Measurements from ENCODE around the gene GSDMA. TPM values are rescaled to one million over a fixed set of nuclear protein-coding genes. Genes with fewer than 3 reads are reported as not detected.
A peak's percentile ranks its signal among the peaks of the same experiment; 100 is the strongest.

GSDMA gene
- total RNA-seq, 1 experiment from 2014 or later, result not detected

DNA sequence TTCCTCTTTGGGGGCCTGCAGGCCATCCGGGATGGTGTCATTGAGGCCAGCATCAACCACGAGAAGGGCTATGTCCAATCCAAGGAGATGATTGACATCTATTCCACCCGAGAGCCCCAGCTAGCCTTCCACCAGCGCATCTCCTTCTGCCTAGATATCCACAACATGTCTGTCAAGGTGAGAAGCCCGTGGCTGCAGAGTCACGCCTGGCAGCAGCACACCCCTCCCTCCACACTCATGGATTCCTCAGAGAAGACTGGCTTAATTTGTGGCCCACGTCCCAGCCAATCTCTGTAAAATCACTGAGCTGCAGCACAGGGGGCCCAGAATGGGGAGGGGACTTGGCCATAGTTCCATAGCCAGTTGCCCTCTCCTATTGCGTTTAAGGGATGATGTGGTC, 33.4 kb downstream of the GSDMA start:
- H3K36me3 Mint-ChIP-seq (ENCODE audit: insufficient read depth in 1 of 3, low read depth in 3 of 3), result peaks cover 43 to 67% (median 59%) of the 10 kb centered on the region in 3 experiments; a peak in 6 of 7 replicates
- no peak overlapping the region for H3K4me3 Mint-ChIP-seq
- no peaks in the 10 kb centered on the region for H3K4me1 Mint-ChIP-seq

More for the DNA sequence above, 33.4 kb downstream of the GSDMA start:
- Histone ChIP-seq H4K20me1 (ENCODE audit: control insufficient read depth, insufficient read depth, insufficient read length) (no peaks in the 10 kb centered on the region), H2BK12ac (ENCODE audit: insufficient read length, low read depth, low read length) (no peak overlapping the region), H3K9me3 (ENCODE audit: control insufficient read depth, low read depth, low read length) (no peaks in the 10 kb centered on the region), H4K5ac (ENCODE audit: insufficient read length, low read depth, low read length) (no peak overlapping the region), H3K56ac (ENCODE audit: insufficient read length, low read depth, low read length) (no peak overlapping the region), H3K4me2 (ENCODE audit: insufficient read depth, insufficient read length, low read length) (no peak overlapping the region), H2BK120ac (ENCODE audit: low read depth, low read length, poor library complexity, severe bottlenecking) (no peak overlapping the region), H3K23ac (ENCODE audit: insufficient read length, low read depth, low read length) (no peak overlapping the region), H3K79me2 (ENCODE audit: insufficient read depth, low read length) (no peaks in the 10 kb centered on the region), H3K23me2 (ENCODE audit: insufficient read length, low read depth, low read length, poor library complexity, severe bottlenecking) (no peaks in the 10 kb centered on the region), H3K4ac (ENCODE audit: low read depth, low read length) (no peak overlapping the region), H3K27ac (ENCODE audit: insufficient read length, low read depth, low read length) (no peak overlapping the region), H2BK5ac (ENCODE audit: insufficient read length, low read length) (no peak overlapping the region), H3K9ac (ENCODE audit: extremely low read depth, insufficient read length, low read length) (no peak overlapping the region), H2BK20ac (ENCODE audit: low read depth, low read length, poor library complexity, severe bottlenecking) (no peak overlapping the region), H3T11ph (ENCODE audit: low read length) (no peak overlapping the region), H2AK5ac (ENCODE audit: insufficient read length, low read length) (no peak overlapping the region), H2AFZ (ENCODE audit: low read length) (no peak overlapping the region), H3K4me1 (ENCODE audit: insufficient read depth, low read length) (no peaks in the 10 kb centered on the region), H3K79me1 (ENCODE audit: insufficient read depth, low read depth, low read length, poor library complexity, severe bottlenecking) (no peaks in the 10 kb centered on the region), H3K18ac (ENCODE audit: insufficient read length, low read depth, low read length) (no peak overlapping the region), H3K14ac (ENCODE audit: insufficient read depth, low read length) (no peak overlapping the region), H2BK15ac (ENCODE audit: low read depth, low read length) (no peak overlapping the region), H4K8ac (replicated peaks; ENCODE audit: insufficient read length, low read depth, low read length) (no peak overlapping the region), H4K91ac (ENCODE audit: insufficient read length, low read depth, low read length) (no peak overlapping the region), H3K27me3 (ENCODE audit: insufficient read depth, low read length) (no peaks in the 10 kb centered on the region)
- Mint-ChIP-seq H3K27ac (peak overlapping the region in 1 of 3 experiments; percentile 57; a peak in 2 of 7 replicates), H3K27me3 (ENCODE audit: low read depth) (no peaks in the 10 kb centered on the region), H3K9me3 (no peaks in the 10 kb centered on the region)
- TF ChIP-seq, protein P1, sequence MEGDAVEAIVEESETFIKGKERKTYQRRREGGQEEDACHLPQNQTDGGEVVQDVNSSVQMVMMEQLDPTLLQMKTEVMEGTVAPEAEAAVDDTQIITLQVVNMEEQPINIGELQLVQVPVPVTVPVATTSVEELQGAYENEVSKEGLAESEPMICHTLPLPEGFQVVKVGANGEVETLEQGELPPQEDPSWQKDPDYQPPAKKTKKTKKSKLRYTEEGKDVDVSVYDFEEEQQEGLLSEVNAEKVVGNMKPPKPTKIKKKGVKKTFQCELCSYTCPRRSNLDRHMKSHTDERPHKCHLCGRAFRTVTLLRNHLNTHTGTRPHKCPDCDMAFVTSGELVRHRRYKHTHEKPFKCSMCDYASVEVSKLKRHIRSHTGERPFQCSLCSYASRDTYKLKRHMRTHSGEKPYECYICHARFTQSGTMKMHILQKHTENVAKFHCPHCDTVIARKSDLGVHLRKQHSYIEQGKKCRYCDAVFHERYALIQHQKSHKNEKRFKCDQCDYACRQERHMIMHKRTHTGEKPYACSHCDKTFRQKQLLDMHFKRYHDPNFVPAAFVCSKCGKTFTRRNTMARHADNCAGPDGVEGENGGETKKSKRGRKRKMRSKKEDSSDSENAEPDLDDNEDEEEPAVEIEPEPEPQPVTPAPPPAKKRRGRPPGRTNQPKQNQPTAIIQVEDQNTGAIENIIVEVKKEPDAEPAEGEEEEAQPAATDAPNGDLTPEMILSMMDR (conservative IDR thresholded peaks at IDR 0.05), result no peak
- no CpG with 5 or more reads among the region's 8 CpGs for WGBS (ENCODE audit: extremely low coverage, insufficient read length, low lambda C conversion rate)
- DNase-seq, result no peak

All from H9 (cell line).